DND-41 (cell line): ENCODE results near the gene TTPAL.

Source experiments
- ATAC-seq: fragments of 200-7000 bp; cut with Tn5 transposase; 3 replicates; pipeline ENCODE4 v1.9.1; 2021; ENCODE audit warnings: low read depth; ENCODE audit not compliant: insufficient read depth
- DNase-seq: peaks from one replicate; pipeline ENCODE4 v3.0.0-alpha.2; 2020
- H2AFZ ChIP-seq: 2 replicates; pipeline ENCODE4 v1.6.0; 2012; ENCODE audit warnings: low read depth, low read length
- H3K27ac ChIP-seq: 2 replicates; pipeline ENCODE4 v1.5.1; 2012; ENCODE audit warnings: low read length, inconsistent platforms
- H3K27me3 ChIP-seq: fragments of 200-600 bp; sonication (generic); 2 replicates; pipeline ENCODE4 v1.6.0; 2012; ENCODE audit warnings: low read length, mild to moderate bottlenecking, inconsistent platforms; ENCODE audit not compliant: insufficient read depth, poor library complexity
- H3K36me3 ChIP-seq: 2 replicates; pipeline ENCODE4 v1.5.1; 2012; ENCODE audit warnings: low read length, inconsistent platforms; ENCODE audit not compliant: insufficient read depth
- H3K4me1 ChIP-seq: 2 replicates; pipeline ENCODE4 v1.5.1; 2012; ENCODE audit warnings: mild to moderate bottlenecking, low read length; ENCODE audit not compliant: insufficient read depth
- H3K4me2 ChIP-seq: 2 replicates; pipeline ENCODE4 v1.6.0; 2012; ENCODE audit warnings: mild to moderate bottlenecking, moderate library complexity, low read length, inconsistent platforms; ENCODE audit not compliant: insufficient read depth
- H3K4me3 ChIP-seq, 2 experiments: fragments of 200-600 bp in 1 of 2; shearing (Covaris generic) in 1 of 2; 2 replicates each; pipeline ENCODE4 v1.5.1; 2012 to 2016; ENCODE audit warnings: inconsistent platforms in 2 of 2, low read length in 2 of 2, mild to moderate bottlenecking in 2 of 2, low read depth in 1 of 2, moderate library complexity in 1 of 2
- H3K79me2 ChIP-seq: 2 replicates; pipeline ENCODE4 v1.6.0; 2012; ENCODE audit warnings: low read length, inconsistent platforms; ENCODE audit not compliant: insufficient read depth
- H3K9ac ChIP-seq: 2 replicates; pipeline ENCODE4 v1.6.0; 2012; ENCODE audit warnings: low read depth, mild to moderate bottlenecking, inconsistent platforms, low read length, moderate library complexity
- H3K9me3 ChIP-seq: 2 replicates; pipeline ENCODE4 v1.5.1; 2012; ENCODE audit warnings: low read length, moderate library complexity, mild to moderate bottlenecking, inconsistent platforms; ENCODE audit not compliant: insufficient read depth, severe bottlenecking
- H4K20me1 ChIP-seq: 2 replicates; pipeline ENCODE4 v1.6.0; 2012; ENCODE audit warnings: low read length; ENCODE audit not compliant: insufficient read depth
- CTCF ChIP-seq: IDR thresholded peaks from 2 replicates; pipeline ENCODE4 v1.5.1; 2012; ENCODE audit warnings: borderline replicate concordance, low read length, moderate library complexity, mild to moderate bottlenecking; ENCODE audit not compliant: poor library complexity, severe bottlenecking; ENCODE audit errors: extremely low read depth
- EZH2 ChIP-seq: IDR thresholded peaks from 3 replicates; pipeline ENCODE4 v1.6.1; 2012; ENCODE audit warnings: borderline replicate concordance, low read depth, mild to moderate bottlenecking, moderate library complexity, low read length, inconsistent platforms; ENCODE audit not compliant: severe bottlenecking

The TTPAL gene

GRCh38 chr20:44485830-44486198, 10.1 kb downstream of the TTPAL start:
- Histone ChIP-seq H3K4me2 (no peak overlapping the region), H3K9me3 (no peaks in the 10 kb centered on the region), H4K20me1 (no peaks in the 10 kb centered on the region), H3K79me2 (no peaks in the 10 kb centered on the region), H3K4me3 (no peak overlapping the region), H3K9ac (no peak overlapping the region), H2AFZ (no peak overlapping the region), H3K27ac (no peak overlapping the region), H3K4me1 (no peaks in the 10 kb centered on the region), H3K27me3 (no peaks in the 10 kb centered on the region), H3K36me3 (peaks cover 73% of the 10 kb centered on the region)
- ATAC-seq, result no peak
- TF ChIP-seq CTCF (no peak), EZH2 (no peak)
- DNase-seq, result no peak

GRCh38 chr20:44488551-44488950, 12.9 kb downstream of the TTPAL start:
- ATAC-seq (no peak), DNase-seq (no peak)
- Histone ChIP-seq H3K4me2 (no peak overlapping the region), H3K27me3 (no peaks in the 10 kb centered on the region), H3K4me1 (no peaks in the 10 kb centered on the region), H3K79me2 (no peaks in the 10 kb centered on the region), H4K20me1 (no peaks in the 10 kb centered on the region), H3K36me3 (peaks cover 80% of the 10 kb centered on the region), H3K27ac (no peak overlapping the region), H3K4me3 (no peak overlapping the region), H3K9ac (no peak overlapping the region), H3K9me3 (no peaks in the 10 kb centered on the region), H2AFZ (no peak overlapping the region)
- TF ChIP-seq CTCF, result no peak
- no peak for TF ChIP-seq EZH2

- no peaks in the 10 kb centered on the region for H3K79me2 ChIP-seq
- peaks cover 81% of the 10 kb centered on the region for H3K36me3 ChIP-seq
- H3K9me3 ChIP-seq, result no peaks in the 10 kb centered on the region
- ATAC-seq, result no peak
- no peaks in the 10 kb centered on the region for H3K4me1 ChIP-seq
- H3K4me3 ChIP-seq, result no peak overlapping the region
- H3K4me2 ChIP-seq, result no peak overlapping the region
- no peak for TF ChIP-seq CTCF
- no peak for TF ChIP-seq EZH2
- H3K27me3 ChIP-seq, result no peaks in the 10 kb centered on the region
- no peak for DNase-seq
- no peak overlapping the region for H3K27ac ChIP-seq
- H4K20me1 ChIP-seq, result no peaks in the 10 kb centered on the region; the same call in 1 of the 2 replicates
- H3K9ac ChIP-seq, result no peak overlapping the region
- no peak overlapping the region for H2AFZ ChIP-seq
These were observed 13.5 kb downstream of the TTPAL start for GRCh38 chr20:44489223-44489622.

GRCh38 chr20:44489931-44490330, 14.3 kb downstream of the TTPAL start:
- Histone ChIP-seq H2AFZ (no peak overlapping the region), H3K27ac (no peak overlapping the region), H3K9me3 (no peaks in the 10 kb centered on the region), H3K4me1 (no peaks in the 10 kb centered on the region), H3K79me2 (no peaks in the 10 kb centered on the region), H3K27me3 (no peaks in the 10 kb centered on the region), H3K4me2 (no peak overlapping the region), H3K9ac (no peak overlapping the region), H4K20me1 (no peaks in the 10 kb centered on the region; the same call in 1 of the 2 replicates), H3K4me3 (no peak overlapping the region), H3K36me3 (peaks cover 81% of the 10 kb centered on the region)
- DNase-seq, result no peak
- no peak for TF ChIP-seq EZH2
- TF ChIP-seq CTCF, result no peak
- ATAC-seq, result no peak
